Retinal pigment epithelial cell (primary cell): ENCODE results near the gene KLK11.

Source experiments
- DNase-seq: peaks from one replicate; pipeline ENCODE4 v3.0.0-alpha.2; 2010; ENCODE audit warnings: low read depth
- H3K4me3 ChIP-seq: 2 replicates; pipeline ENCODE4 v1.5.1; 2011; ENCODE audit warnings: mild to moderate bottlenecking, low read length, control low read depth, moderate library complexity
- CTCF ChIP-seq: conservative IDR thresholded peaks from 2 replicates; pipeline ENCODE4 v1.5.1; 2011; ENCODE audit warnings: low read depth, low read length, control low read depth, inconsistent platforms

Gene KLK11

DNA sequence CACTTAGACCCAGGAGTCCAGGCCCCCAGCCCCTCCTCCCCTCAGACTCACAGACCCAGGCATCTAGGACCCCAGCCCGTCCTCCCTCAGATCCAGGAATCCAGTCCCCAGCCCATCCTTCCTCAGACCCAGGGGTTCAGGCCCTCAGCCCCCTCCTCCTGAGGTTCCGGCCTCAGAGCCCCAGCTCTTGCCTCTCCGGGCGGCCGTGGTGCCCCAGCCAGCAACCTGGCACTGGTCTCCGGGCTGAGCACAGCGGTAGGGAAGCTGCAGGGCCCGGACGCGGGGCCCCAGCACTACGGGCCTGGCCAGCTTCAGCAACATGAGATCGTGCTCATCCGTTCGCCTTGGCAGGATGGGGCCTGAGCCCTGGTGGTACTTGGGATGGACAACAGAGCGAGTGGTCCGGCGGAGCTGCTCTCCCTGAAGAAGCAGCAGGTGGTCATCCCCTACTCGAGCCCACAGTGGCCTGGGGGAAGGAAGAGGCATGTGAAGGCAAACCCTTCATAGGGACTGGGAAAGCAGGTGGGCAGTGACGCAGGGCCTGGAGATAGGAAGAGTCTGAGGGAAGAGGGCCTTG lies 10.6 kb downstream of the KLK11 start:
- TF ChIP-seq CTCF, result no peak
- no peak for DNase-seq
- no peak overlapping the region for H3K4me3 ChIP-seq

GRCh38 chr19:51014242-51014641 lies 12.2 kb downstream of the KLK11 start:
- no peak overlapping the region for H3K4me3 ChIP-seq
- no peak for DNase-seq
- no peak for TF ChIP-seq CTCF

GRCh38 chr19:51012661-51013190 lies 13.7 kb downstream of the KLK11 start:
- H3K4me3 ChIP-seq, result no peak overlapping the region
- TF ChIP-seq CTCF, result no peak
- no peak for DNase-seq

GRCh38 chr19:51010066-51010795 lies 16.2 kb downstream of the KLK11 start:
- H3K4me3 ChIP-seq, result no peak overlapping the region
- DNase-seq, result no peak
- TF ChIP-seq CTCF, result no peak

- DNase-seq, result no peak
- no peak for TF ChIP-seq CTCF
- H3K4me3 ChIP-seq, result no peak overlapping the region
Measured at GRCh38 chr19:51009061-51009891, 17.1 kb downstream of the KLK11 start.

DNA sequence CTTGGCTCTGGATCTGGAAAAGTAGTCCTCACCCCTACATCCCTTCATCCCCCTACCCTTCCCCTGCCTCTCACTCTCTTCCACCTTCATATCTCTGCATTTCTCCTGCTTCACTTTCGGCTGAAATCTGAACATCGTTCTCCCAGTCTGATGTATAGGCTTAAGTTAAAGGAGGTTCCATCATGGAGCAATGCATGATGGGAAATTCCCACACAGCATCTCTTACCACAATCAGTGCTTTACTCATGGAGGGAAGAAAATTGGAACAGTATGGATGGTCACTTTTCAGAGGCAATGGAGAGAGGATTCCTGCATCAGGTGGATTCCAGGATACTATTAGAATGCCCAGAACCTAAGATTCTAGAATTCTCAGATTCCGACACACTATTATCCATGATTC lies 18.9 kb downstream of the KLK11 start:
- H3K4me3 ChIP-seq, result no peak overlapping the region
- no peak for TF ChIP-seq CTCF
- no peak for DNase-seq
